ENCODE measurements around the gene ARL14EPL.

The ARL14EPL gene

DNA sequence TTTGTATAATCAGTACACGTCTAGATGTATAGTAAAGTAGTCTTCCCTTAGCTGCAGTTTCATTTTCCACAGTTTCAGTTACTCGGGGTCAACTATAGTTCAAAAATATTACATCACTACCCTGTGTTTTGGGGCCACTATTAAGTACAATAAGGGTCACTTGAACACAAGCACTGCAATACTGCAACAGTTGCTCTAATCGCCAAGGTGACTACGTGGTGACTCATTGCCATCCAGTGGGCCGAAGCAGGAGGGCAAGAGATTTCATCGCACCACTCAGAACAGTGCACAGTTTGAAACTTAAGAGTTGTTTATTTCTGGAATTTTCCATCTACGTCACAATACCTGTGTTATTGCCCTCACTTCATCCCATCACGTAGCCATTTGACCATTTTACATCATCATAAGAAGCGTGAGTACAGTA is at the start of gene ARL14EPL:
TSS of gene ARL14EPL (plus strand) at position 379 of the 424 bp plus-strand sequence. CDS start 18,994 bp downstream, outside the sequence.
- DNase-seq (ENCODE audit: low spot score), result peak; percentile 10

DNA sequence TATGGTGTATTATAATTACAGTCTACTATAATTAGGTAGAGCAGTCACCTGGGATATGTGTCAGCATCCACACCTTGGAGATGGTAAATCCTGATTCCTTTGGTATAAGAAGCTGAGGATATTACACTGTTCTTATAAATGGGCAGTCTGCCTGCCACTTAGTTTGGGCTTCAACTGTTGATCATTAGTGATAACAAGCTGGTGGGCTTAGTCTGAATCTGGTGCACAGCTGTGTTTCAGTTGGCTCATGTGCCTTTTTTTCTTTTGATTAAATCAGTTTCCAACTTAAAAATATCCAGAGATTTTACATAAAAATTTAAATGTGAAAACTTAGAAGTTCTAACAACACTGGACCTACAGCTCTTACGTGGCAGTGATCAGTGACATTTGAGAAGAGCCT is 48.8 kb upstream of the ARL14EPL start:
- no peak for DNase-seq (ENCODE audit: low spot score)

DNA sequence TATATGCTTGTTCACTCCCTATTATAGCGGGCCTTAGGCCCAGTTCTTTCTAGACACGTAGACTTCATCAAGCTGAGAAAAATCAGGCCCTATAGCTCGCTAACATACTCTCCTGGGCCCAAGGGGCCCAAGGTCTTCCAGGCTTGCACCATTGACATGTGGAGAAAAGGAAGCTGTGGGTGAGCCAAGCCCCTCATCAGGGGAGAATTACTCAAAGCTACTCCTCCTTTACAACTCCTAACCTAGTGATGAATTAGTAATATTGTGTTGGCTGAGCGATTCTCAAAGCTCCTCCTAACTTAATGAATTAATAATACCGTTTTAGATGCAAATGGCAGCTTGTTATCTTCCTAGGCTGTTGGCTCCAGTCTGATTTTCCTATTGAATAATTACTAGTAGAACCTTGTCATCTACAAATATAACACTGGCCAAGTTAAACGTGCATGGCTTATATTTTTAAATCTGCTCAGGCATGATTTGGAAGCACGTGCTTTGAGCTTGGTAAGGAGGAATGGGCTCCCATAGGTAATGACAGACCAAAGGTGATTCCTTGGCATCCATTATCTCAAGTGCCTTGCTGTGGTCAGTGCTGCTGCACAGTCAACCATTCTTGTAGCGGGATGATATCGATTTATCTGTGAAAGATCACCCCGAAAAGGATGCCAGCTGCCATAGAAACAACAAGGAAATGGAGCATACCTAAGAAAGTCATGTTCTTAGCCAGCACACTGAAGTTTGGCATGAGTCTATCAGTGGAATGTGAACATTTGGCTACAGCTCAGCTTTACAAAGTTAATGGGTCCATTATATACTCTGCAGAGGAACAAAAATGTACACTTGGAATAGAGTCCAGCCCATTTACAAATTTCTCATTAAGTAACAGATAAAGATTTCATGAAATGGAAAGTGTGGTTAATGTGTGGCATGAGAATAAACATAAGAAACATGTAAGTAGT is 46.2 kb upstream of the ARL14EPL start:
- DNase-seq (ENCODE audit: low spot score), result no peak

DNA sequence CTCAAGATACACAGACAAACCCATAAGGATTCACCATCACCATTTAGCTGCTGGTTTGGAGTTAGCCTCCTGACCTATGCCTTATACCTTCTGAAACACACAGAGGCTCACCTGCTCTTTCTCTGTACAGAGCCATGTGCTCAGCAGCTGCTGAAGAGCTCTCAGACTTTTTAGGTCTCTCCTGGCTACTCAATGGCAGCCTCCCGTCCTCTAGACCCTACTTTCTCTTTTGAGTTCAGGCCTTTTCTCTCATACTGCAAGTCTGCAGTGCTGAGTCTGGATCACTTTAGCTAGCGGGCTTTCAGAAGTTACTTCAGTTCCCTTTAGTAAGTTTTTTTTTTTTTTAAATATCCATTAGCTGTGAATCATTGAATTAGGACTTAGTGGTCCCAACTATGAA is 44.3 kb upstream of the ARL14EPL start:
- DNase-seq (ENCODE audit: low spot score), result no peak

DNA sequence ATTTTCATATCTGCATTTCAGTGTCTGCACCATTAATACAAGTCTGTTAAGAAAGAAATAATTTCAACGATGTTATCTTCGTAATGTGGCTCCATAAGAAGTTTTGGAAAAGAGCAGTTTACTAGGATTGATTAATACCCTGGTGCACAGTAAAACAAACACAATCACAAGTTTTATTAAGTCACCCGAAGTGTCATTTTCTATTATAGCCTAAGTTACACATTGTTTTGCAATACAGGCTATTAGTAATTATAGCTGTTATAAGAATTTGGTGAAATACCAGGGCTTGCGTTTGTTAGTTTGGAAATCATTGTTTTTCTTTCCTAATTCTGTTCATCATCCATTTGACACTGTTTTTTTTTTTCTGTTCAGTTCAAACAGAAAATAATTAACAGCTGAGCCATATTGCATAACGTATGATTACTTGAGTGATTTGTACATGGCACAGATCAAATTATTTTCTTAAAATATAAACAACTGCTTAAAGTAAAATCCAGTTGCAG is 39.4 kb upstream of the ARL14EPL start:
- DNase-seq (ENCODE audit: low spot score), result no peak

DNA sequence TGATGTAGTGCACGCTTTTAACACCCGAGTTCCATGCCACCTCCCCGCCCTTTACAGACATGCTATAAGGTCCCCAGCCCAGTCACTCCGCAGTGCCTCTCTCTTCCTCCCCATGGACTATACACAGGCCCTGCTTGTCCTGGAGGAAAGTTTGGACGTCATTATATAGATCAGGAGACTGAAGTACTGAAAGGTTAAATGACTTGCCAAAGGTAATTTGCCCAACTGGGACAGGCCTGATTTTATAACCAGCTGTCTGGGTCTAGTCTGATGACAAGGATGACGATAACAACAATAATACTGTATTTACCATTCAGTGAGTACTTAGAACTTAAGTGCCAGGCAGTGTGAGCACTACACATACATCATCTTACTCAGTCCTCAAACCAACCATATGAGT is 36.9 kb upstream of the ARL14EPL start:
- no peak for DNase-seq (ENCODE audit: low spot score)

DNA sequence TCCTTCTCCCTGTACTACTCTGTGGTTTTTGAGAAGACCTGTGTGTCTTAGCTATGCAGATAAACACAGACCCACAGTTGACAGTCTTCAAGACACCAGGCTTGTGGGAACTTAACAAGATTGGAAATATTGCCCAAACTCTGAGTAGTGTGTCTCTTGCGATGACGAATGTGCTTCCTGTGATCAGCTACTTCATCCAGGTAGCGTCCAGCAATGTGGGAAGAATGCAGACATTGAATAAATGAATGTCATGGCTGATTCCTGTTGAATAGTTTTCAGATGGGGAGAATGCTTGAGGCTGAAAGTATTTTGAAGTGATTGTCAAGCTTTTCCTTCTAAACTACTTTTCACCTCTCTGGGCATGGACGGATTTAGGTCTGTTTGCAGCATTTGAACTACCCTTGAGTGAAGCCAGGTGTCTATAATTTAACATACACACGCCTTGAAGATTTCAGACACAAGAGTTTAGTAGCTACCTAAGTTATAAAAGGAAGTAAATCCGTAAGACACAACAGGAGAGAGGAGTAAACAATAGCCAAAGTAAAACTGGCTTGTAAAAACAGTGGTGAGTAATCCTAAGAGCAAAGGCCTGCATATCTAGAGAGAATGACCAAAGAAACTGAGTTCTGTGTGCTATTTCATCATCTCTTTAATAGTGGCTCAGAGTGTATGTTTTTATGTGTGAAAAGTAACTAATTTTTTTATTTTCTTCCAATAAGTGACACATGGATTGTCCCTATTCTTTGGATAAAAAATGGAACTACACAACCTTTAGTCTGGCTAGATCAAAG is 30.0 kb upstream of the ARL14EPL start:
- DNase-seq (ENCODE audit: low spot score), result no peak

DNA sequence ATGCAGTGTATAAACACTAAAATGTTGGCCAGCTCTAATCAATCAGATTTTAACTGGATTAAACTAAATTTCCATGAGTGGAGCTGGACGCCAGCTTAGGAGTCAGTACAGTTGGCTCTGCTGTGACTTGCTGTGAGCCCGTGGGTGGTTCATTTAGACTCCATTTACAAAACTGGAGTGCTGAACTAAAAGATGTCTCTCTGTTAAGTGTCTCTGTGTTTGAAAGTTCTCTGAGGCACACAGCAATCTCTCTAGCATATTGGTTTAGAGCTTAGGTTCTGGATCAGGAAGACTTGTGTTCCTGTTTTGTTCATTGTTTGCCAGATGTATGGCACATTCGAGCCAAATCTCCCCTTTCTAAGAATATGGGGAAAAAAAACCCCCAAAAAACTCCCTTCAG is 28.0 kb upstream of the ARL14EPL start:
- no peak for DNase-seq (ENCODE audit: low spot score)

DNA sequence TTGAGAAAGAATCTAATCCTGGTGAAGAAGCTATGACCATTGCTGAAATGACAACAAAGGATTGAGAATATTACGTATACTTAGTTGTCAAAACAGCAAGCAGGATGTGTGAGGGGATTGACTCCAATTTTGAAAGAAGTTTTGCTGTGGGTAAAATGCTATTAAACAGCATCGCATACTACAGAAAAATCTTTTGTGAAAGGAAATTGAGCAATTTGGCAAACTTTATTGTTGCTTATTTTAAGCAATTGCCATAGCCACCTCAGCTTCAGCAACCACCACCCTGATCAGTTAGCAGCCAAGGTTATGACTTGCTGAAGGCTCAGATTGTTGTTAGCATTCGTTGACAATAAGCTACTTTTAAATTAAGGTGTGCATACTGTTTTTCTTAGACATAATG is 22.5 kb upstream of the ARL14EPL start:
- DNase-seq (ENCODE audit: low spot score), result no peak

DNA sequence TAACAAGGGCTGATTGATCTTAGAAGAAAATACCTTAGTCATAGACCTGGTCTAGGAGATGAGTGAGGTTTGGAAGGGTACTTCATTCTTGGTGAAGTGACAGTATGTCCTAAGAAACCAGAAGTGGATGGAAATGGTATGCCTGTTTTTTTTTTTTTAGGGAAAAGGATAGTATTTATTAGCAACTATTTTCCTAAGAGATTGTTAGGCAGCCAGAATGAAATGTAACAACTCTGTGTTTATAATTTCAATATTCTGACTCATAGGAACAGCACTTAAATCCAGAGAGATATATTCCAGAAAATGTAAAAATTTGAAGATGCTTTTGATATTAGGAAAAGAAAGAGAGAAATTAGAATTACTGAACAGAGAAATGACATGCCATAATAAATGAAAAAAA is 21.2 kb upstream of the ARL14EPL start:
- no peak for DNase-seq (ENCODE audit: low spot score)

DNA sequence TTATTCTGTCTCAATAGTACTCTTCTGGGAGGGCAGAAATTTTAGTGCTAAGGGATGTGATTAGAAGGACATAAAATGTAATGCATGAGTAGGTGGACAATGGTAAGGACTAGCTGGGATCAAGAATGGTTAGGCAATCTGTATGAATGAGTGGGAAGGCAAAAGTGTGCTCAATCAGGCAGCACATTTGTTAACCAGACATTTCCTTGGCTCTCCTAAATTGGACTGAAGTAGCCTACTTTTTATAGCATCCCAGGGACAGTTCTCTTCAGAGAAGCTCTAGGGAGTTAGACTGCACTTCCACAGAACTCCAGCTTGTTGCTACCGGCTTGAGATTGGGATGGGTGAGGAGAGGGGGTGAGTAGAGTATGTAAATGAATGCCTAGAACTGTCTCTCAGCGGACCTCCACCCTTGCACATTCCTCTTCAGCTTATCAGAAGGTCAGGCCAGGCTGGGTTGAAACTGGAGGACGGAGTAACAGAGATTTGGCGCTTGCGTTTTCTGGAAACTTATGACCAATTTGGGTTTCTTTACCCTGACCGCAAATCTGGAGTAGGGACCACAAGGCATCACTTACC is 19.0 kb upstream of the ARL14EPL start:
- DNase-seq (ENCODE audit: low spot score), result no peak

DNA sequence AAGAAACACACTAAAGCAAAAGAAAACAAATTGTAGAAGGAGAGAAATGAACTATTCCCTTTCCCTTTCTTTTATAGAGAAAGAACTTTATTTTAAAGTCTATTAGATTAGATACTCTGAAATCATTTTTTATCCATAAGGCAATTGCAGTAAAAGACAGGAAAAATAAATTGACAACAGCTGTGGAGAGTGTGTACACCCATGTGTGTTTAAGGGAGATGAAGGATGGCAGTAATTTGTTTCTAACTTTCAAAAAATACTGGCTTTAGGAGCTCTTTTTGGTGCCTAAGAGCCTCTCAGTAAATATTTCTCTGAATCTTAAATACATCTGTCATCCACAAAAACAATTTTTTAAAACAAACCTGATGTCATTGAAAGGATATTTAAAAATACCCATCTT is 18.3 kb upstream of the ARL14EPL start:
- no peak for DNase-seq (ENCODE audit: low spot score)

DNA sequence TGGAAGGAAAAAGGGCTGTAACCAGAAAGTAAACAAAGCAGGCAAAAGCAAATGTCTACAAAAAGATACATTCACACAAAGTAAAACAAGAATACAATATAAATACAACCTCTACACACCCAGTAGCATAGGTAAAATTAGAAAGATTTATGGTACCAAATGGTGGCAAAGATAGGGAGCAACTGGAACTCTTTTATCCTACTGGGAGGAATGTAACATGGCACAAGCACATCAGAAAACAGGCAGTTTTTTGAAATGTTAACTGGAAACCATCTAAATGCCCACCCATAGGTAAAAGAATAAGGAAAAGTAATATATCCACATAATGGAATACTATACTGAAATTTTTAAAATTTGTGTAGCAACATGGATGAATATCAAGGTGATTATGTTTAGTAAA is 8.7 kb upstream of the ARL14EPL start:
- no peak for DNase-seq (ENCODE audit: low spot score)

DNA sequence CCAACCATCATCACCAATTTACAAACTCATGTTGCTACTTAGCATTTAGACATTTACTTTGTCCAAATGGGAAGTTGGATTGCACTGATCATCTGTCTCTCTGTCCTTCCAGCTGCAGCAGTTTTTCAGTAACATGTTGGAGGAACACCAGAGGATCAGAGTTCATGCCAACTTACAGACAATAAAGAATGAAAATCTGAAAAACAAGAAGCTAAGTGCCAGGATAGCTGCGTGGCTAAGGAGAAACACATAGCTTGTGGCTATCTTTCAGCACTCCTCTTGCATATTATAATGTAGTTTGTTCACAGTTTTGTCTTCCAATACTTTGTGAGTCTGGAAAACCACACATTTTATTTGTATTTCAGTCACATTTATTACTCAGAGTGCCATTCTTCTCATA is 6.4 kb upstream of the ARL14EPL start:
- DNase-seq (ENCODE audit: low spot score), result no peak

DNA sequence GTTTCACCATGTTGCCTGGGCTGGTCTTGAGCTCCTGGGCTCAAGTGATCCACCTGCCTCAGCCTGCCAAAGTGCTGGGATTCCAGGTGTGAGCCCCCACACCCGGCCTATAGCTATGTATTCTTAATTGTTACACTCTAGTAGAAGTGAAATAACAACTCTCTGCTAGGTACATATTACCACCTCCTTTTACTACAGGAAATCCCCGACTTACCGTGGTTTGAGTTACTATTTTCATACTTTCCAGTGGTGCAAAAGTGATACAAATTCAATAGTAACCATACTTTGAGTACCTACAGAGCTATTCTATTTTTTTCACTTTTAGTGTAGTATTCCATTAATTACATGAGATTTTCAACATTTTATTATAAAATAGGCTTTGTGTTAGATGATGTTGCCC is 719 bp downstream of the ARL14EPL start:
- DNase-seq (ENCODE audit: low spot score), result no peak

DNA sequence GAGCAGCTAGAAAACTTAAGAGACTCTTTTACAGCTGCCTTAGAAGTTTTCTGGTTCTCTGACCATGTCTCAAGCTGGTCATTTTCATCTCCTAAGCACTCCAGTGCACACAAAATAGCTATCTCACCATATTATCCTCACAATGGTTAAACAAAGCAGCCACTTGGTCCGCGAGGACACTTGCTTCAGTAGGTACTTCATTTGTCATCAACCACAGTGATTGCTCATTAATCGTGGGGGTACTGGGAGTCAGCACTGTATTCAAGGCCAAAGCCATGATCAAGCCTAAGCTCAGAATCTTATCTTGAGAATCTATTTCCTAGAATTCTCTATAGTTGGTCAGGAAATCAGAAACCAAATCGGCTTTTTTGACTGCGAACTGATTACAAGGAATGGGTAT is 2.9 kb downstream of the ARL14EPL start:
- DNase-seq (ENCODE audit: low spot score), result no peak

DNA sequence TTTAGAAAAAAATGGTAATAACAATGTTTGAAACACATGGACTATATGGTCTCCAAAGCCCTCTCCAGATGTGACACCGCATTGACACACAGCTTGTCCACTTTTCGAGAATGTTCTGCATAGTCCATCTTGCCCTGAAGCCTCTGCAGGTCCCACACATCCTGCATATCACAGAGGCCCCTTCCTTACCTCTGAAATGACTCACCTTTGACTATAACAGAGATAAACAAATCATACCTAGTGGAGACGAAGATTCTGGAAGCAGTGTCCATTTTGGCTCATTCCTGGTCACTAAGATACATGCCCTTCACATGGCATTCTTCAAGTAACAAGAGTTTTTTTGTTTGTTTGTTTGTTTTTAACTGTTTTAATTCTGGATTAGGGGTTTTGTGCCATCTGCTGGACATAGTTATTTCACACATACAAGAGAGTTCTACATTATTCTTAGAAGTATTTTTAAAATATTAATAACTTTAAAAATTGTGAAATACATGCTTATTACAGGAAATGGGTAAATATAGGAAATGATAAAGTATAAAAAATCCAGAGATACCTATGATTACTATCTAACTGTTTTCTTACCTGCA is 5.1 kb downstream of the ARL14EPL start:
- no peak for DNase-seq (ENCODE audit: low spot score)

DNA sequence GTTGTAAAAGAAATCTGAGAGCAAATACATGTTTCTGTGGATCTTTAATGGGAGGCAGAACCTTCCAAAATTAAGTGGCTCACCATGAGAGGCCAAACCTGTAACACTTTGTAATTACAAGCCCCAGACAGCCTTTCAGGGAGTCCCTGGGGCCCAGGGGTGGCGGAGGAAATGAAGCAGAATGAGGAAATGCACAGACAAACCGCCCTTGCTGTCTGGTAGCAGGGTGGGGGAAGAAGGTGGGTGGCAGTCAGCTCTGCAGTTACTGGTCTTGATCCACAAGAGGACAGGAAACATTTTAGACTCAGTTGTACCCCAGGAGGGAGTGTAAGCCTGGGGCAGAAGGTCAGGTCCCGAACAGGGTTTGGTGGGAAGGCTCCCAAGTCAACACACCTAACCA is 6.5 kb downstream of the ARL14EPL start:
- DNase-seq (ENCODE audit: low spot score), result no peak

DNA sequence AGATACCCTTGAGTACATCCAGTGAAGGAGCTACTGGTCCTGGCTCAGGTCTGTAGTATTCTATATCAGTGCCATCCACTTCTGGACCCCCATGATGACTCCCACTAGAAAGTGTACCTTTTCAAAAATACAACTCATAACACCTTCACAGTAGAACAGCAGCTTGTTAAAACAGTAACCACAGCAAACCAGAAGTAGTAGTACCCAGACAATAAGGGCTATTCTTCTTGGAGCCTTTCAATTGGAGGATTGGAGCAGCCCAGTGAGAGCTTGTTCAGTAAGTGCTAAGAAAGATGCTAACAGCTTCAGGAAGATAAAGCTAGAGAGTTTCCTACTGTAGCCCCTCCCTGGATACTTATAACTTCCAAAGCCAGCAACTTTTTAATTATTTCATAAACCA is 10.1 kb downstream of the ARL14EPL start:
- no peak for DNase-seq (ENCODE audit: low spot score)

DNA sequence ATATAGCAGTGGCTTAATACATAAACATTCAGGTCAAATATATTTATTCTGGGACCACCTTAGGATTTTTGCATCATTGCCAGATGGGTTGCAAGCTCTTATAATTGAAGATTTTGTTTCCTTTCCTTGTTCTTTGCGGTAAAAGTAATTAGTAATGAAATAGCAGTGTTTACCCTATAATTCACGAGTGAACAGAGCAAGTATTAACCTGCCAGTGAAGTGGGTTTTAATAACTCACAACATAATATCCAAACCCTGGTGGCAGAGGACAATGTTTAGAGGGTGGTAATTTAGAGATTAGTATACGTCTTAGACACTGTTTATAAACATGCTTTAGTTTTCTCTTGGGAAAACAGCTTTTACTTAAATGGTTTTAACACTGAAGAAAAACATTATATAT is 11.8 kb downstream of the ARL14EPL start:
- DNase-seq (ENCODE audit: low spot score), result no peak

DNA sequence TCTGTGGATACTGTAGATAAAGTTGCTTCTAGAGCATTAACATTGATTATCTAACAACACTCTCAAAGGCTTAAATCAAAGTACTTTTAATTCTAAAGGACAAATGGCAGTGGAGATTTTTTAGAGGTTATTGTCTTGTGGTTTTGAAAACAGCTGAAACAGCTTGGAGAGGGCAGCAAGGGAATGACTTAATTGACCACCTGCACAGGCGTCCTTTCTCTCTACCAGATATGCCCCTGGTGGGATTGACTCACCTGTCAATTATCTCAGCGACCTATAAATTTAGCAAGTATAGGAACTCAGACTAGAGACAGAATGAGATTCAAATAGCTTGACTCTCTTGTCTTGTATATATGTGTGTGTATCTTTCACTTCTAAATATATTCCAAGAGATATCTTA is 13.5 kb downstream of the ARL14EPL start:
- DNase-seq (ENCODE audit: low spot score), result no peak

DNA sequence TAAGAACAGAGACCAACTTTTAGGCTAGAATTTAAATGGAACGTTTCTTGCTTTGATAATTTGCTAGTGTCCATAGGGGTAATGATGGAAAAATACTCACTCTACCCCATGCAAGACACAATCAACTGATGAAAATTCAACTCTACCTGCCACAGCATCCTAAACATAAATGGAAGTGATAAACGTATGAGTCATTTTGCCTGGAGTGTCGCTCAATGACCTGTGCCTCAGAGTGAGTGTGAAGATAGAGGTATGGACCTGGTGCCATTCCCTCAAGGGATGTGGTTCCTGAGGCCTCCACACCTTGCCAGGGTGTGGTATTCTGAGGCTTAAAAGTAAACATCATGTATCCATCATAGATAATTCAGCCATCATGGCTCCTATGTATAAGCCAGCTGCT is 14.0 kb downstream of the ARL14EPL start:
- DNase-seq (ENCODE audit: low spot score), result no peak
